OCI-LY7 (cell line): ENCODE measurements around the gene HTT.

Experiments used
- EZH2phosphoT487 ChIP-seq: fragments of 200-600 bp; sonication (generic); IDR thresholded peaks from 2 replicates; pipeline ENCODE4 v1.6.1; 2018; ENCODE audit warnings: low read depth, borderline replicate concordance, mild to moderate bottlenecking, mixed run types, antibody characterized with exemption, low read length, moderate library complexity, mixed read lengths
- TF ChIP-seq, protein P1 (sequence below): fragments of 200-600 bp; sonication (generic); conservative IDR thresholded peaks from 2 replicates; pipeline ENCODE4 v1.5.1; 2014; ENCODE audit warnings: mild to moderate bottlenecking, antibody characterized with exemption, low read length, moderate library complexity, mixed read lengths

DNA sequence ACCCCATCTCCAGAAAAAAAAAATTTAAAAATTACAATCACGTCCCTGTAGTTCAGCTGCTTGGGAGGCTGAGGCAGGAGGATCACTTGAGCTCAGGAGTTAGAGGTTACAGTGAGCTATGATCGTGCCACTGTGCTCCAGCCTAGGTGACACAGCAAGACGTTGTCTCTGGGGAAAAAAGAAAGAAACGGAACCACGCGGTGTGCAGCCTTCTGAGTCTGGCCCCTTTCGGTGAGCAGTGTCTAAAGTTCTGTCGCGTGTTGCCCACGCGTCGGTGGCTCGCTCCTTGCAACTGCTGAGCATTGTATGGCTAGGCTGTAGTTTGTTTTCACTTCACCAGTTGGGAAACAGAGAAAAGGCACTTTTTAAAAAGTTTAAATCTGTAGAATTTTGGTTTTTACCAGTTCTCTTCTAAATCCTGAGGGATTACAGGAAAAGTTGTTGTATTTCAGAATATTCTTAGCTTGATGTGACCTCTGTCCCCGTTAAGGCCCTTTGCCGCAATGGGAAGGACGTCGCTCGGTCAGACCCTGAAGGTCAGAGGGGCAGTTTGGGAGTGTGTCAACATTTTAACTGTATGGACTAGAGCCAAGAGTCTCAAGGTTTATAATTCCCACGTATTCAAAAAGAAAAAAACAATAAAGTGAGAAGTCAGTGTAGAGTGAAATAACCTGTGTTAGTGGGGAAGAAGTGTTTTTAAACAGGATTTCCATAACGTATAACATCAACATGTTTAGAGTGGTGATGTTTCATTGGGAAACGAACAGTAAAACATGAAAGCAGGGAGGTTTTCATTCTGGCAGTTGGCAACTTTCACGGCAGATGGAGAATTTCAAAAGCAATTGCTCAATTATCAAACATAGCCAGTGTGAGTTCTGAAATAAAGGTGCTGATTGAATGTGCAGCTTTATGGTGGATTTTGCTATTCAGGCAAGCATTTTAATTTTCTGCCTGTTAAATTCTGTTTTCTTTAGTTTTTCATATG is 128.6 kb downstream of the HTT start:
- TF ChIP-seq, protein P1, sequence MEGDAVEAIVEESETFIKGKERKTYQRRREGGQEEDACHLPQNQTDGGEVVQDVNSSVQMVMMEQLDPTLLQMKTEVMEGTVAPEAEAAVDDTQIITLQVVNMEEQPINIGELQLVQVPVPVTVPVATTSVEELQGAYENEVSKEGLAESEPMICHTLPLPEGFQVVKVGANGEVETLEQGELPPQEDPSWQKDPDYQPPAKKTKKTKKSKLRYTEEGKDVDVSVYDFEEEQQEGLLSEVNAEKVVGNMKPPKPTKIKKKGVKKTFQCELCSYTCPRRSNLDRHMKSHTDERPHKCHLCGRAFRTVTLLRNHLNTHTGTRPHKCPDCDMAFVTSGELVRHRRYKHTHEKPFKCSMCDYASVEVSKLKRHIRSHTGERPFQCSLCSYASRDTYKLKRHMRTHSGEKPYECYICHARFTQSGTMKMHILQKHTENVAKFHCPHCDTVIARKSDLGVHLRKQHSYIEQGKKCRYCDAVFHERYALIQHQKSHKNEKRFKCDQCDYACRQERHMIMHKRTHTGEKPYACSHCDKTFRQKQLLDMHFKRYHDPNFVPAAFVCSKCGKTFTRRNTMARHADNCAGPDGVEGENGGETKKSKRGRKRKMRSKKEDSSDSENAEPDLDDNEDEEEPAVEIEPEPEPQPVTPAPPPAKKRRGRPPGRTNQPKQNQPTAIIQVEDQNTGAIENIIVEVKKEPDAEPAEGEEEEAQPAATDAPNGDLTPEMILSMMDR = no peak
- no peak for TF ChIP-seq EZH2phosphoT487
